HepG2 (cell line): ENCODE results near the gene TTC24. TPM values are rescaled to one million over a fixed set of nuclear protein-coding genes. Genes with fewer than 3 reads are reported as not detected.

ENCODE experiments used
- ATAC-seq: fragments of 200-7000 bp; cut with Tn5 transposase; 3 replicates; pipeline ENCODE4 v1.9.1; 2020; ENCODE audit warnings: mild to moderate bottlenecking, moderate library complexity
- BruUV-seq: library from RNA; stranded (reverse); fragments of 400-500 nt; replicated peaks from 2 replicates; lab custom pipeline; 2021; lab: Mats Ljungman, UMichigan
- CTCF ChIA-PET: fragments of 300-600 bp; formaldehyde crosslinking; extraction: SDS; loops from one replicate; lab custom pipeline; 2021; ENCODE audit warnings: low total read pairs, inconsistent platforms, low intra/inter-chr PET ratio; lab: Yijun Ruan, JAX
- POLR2A ChIA-PET: fragments of 350-600 bp; sonication (Branson Sonifier 250); formaldehyde crosslinking; loops from one replicate; lab custom pipeline; 2020; ENCODE audit warnings: antibody characterized with exemption, inconsistent platforms; lab: Yijun Ruan, JAX
- DNase-seq: peaks from one replicate; pipeline ENCODE4 v3.0.0-alpha.2; 2015; ENCODE audit warnings: low spot score
- FAIRE-seq: peaks from 3 replicates; lab custom pipeline; 2011; peaks lifted over from hg19 to GRCh38; lab: Jason Lieb, UNC
- H2AFZ ChIP-seq: one replicate; pipeline ENCODE4 v1.6.1; 2011; ENCODE audit warnings: low read length, inconsistent platforms
- H3K27ac ChIP-seq: fragments of 300-600 bp; 3 replicates; pipeline ENCODE4 v1.8.0; 2011; ENCODE audit warnings: mixed run types, mild to moderate bottlenecking, mixed read lengths, low read length, inconsistent platforms; ENCODE audit not compliant: insufficient read depth; ENCODE audit errors: extremely low read length
- H3K27me3 ChIP-seq, 2 experiments: fragments of 200-600 bp in 1 of 2; 2 replicates in 1 of 2; 3 replicates in 1 of 2; pipeline versions ENCODE4 v1.6.0 to v1.8.0; 2011; ENCODE audit warnings: low read length in 2 of 2, mild to moderate bottlenecking in 2 of 2, moderate library complexity in 2 of 2, inconsistent platforms in 1 of 2; ENCODE audit not compliant: insufficient read depth in 2 of 2, control insufficient read depth in 1 of 2
- H3K36me3 ChIP-seq, 2 experiments: fragments of 200-600 bp in 1 of 2; replicated peaks in 1 of 2; 2 replicates in 1 of 2; 3 replicates in 1 of 2; pipeline versions ENCODE4 v1.5.1 to v1.8.0; 2011; ENCODE audit warnings: low read length in 2 of 2, inconsistent platforms in 1 of 2; ENCODE audit not compliant: insufficient read depth in 2 of 2, control insufficient read depth in 1 of 2
- H3K4me1 ChIP-seq: 2 replicates; pipeline ENCODE4 v1.5.1; 2012; ENCODE audit warnings: low read length, inconsistent platforms; ENCODE audit not compliant: insufficient read depth
- H3K4me2 ChIP-seq: 2 replicates; pipeline ENCODE4 v1.6.0; 2011; ENCODE audit warnings: low read depth, low read length, inconsistent platforms
- H3K4me3 ChIP-seq, 3 experiments: fragments of 200-600 bp in 1 of 3; sonication (generic), shearing (Covaris generic) in 1 of 3; replicated peaks in 1 of 3; 2 replicates each; pipeline ENCODE4 v1.5.1; 2011 to 2016; ENCODE audit warnings: low read length in 3 of 3, inconsistent platforms in 2 of 3, low read depth in 2 of 3, mild to moderate bottlenecking in 2 of 3, control low read depth in 1 of 3, mixed read lengths in 1 of 3; ENCODE audit not compliant: insufficient read depth in 1 of 3
- H3K79me2 ChIP-seq: one replicate; pipeline ENCODE4 v1.6.1; 2011; ENCODE audit warnings: low read length, inconsistent platforms; ENCODE audit not compliant: insufficient read depth
- H3K9ac ChIP-seq: 2 replicates; pipeline ENCODE4 v1.6.0; 2011; ENCODE audit warnings: mild to moderate bottlenecking, low read depth, low read length, inconsistent platforms; ENCODE audit not compliant: insufficient read depth
- H3K9me3 ChIP-seq: 2 replicates; pipeline ENCODE4 v1.5.1; 2012; ENCODE audit warnings: mild to moderate bottlenecking, low read length
- H4K20me1 ChIP-seq: 2 replicates; pipeline ENCODE4 v1.6.0; 2011; ENCODE audit warnings: inconsistent platforms, mild to moderate bottlenecking, low read length, moderate library complexity; ENCODE audit not compliant: insufficient read depth
- ARID5B ChIP-seq: IDR thresholded peaks from 2 replicates; pipeline ENCODE4 v1.4.0; 2020; ENCODE audit warnings: mild to moderate bottlenecking, missing genetic modification reagents
- CHD4 ChIP-seq: fragments of 200-600 bp; sonication (generic); IDR thresholded peaks from 2 replicates; pipeline ENCODE4 v1.7.0; 2017; ENCODE audit warnings: mild to moderate bottlenecking, low read length, borderline replicate concordance
- CREM ChIP-seq, 2 experiments: sonication (generic) in 1 of 2; formaldehyde crosslinking in 1 of 2; IDR thresholded peaks; 2 replicates each; pipeline versions ENCODE4 v1.4.0 to v1.6.1; 2016 to 2020; ENCODE audit warnings: antibody characterized with exemption in 1 of 2, mild to moderate bottlenecking in 1 of 2, missing genetic modification reagents in 1 of 2
- ETV5 ChIP-seq: IDR thresholded peaks from 2 replicates; pipeline ENCODE4 v1.6.1; 2018; ENCODE audit warnings: missing biosample characterization, missing genetic modification reagents, inconsistent platforms, borderline replicate concordance
- HOXA3 ChIP-seq: sonication (generic); formaldehyde crosslinking; IDR thresholded peaks from 2 replicates; pipeline ENCODE4 v1.5.0; 2020; ENCODE audit warnings: missing genetic modification reagents
- IRF9 ChIP-seq: sonication (generic); formaldehyde crosslinking; IDR thresholded peaks from 2 replicates; pipeline ENCODE4 v1.8.0; 2022; ENCODE audit warnings: missing genetic modification reagents, mild to moderate bottlenecking, borderline replicate concordance
- KMT2A ChIP-seq: sonication (generic); formaldehyde crosslinking; IDR thresholded peaks from 2 replicates; pipeline ENCODE4 v1.4.0; 2020; ENCODE audit warnings: missing genetic modification reagents
- NR2F1 ChIP-seq, 2 experiments: fragments of 450-650 bp in 1 of 2; formaldehyde crosslinking in 1 of 2; IDR thresholded peaks; 2 replicates each; pipeline versions ENCODE4 v1.5.0 to v1.6.1; 2016 to 2020; ENCODE audit warnings: mild to moderate bottlenecking in 1 of 2, missing compliant biosample characterization in 1 of 2, missing genetic modification reagents in 1 of 2, moderate library complexity in 1 of 2
- ZBTB10 ChIP-seq: sonication (generic); formaldehyde crosslinking; IDR thresholded peaks from 2 replicates; pipeline ENCODE4 v1.4.0; 2020; ENCODE audit warnings: missing genetic modification reagents, borderline replicate concordance
- ZMYM2 ChIP-seq: sonication (generic); formaldehyde crosslinking; IDR thresholded peaks from 2 replicates; pipeline ENCODE4 v1.8.0; 2022; ENCODE audit warnings: mild to moderate bottlenecking, missing genetic modification reagents
- ZSCAN20 ChIP-seq: sonication (generic); formaldehyde crosslinking; IDR thresholded peaks from 2 replicates; pipeline ENCODE4 v1.4.0; 2020; ENCODE audit warnings: missing genetic modification reagents, mild to moderate bottlenecking, borderline replicate concordance
- WGBS: methylation state at CpG from one replicate; pipeline ENCODE4 v1.1.6; 2017; ENCODE audit warnings: low lambda C conversion rate; 5-methylcytosine and 5-hydroxymethylcytosine counted together
- in situ Hi-C: cut with HindIII; loops from 2 replicates; pipeline ENCODE4 v1.10.0; 2017; ENCODE audit warnings: low pct_unique_long_range_greater_than_20kb; ENCODE audit not compliant: extremely low pct_ligation_motif_present
- intact Hi-C: fragments of 100-400 bp; cut with micrococcal nuclease; formaldehyde crosslinking; loops from one replicate; pipeline ENCODE4 v1.10.0; 2022; ENCODE audit not compliant: unreplicated experiment
- polyA plus RNA-seq, 8 experiments: library from polyadenylated mRNA; depleted of rRNA in 3 of 8; stranded (reverse) in 7 of 8; unstranded in 1 of 8; fragments of >200 nt; fragmentation: Illumina TruSeq in 4 of 8; extraction: Trizol in 4 of 8; gene quantifications; 2 replicates each; pipeline versions ENCODE4 v1.2.1 to v1.2.3, GENCODE V29; 2011 to 2016; ENCODE audit warnings: low read depth in 4 of 8, missing spikeins in 1 of 8, mixed read lengths in 1 of 8; ENCODE audit not compliant: insufficient read depth in 1 of 8
- total RNA-seq, 5 experiments: library from RNA; depleted of rRNA; stranded (reverse); fragments of >200 nt; fragmentation: Illumina TruSeq; extraction: Trizol; gene quantifications; 2 replicates each; pipeline ENCODE4 v1.2.3, GENCODE V29; 2016; ENCODE audit warnings: low read depth in 1 of 5
- TF ChIP-seq, protein P1 (sequence below): sonication (generic); formaldehyde crosslinking; IDR thresholded peaks from 2 replicates; pipeline ENCODE4 v1.9.0; 2021; ENCODE audit warnings: missing genetic modification reagents, mild to moderate bottlenecking, borderline replicate concordance

TTC24 gene
- total and polyA plus RNA-seq, 2 of the 13 experiments (the other 11 are each of a cell fraction or from before 2014, with no cell fraction given): 0.13 to 0.18 TPM

GRCh38 chr1:156623946-156624813, 44.7 kb downstream of the TTC24 start:
- in situ Hi-C loops: no loop called here
- H3K9me3 ChIP-seq: no peaks in the 10 kb centered on the region
- CTCF ChIA-PET: interaction anchor here (2.2 kb wide), 1 partner anchor 33 kb away, joined by 10 read pairs; no protein-coding TSS in a partner anchor
- H3K79me2 ChIP-seq: no peaks in the 10 kb centered on the region
- BruUV-seq: no TSS peak
- H3K27me3 ChIP-seq: peaks cover 13 to 49% of the 10 kb centered on the region in 2 experiments
- intact Hi-C loops: loop anchor here (1.0 kb wide), 1 partner anchor 17 kb away; no protein-coding TSS in a partner anchor
- no peaks in the 10 kb centered on the region for H4K20me1 ChIP-seq
- H3K4me3 ChIP-seq: peak overlapping the region; percentile 16 to 69 (median 36); a peak in 4 of 6 replicates
- 28% methylated on average over 11 of the region's 87 CpGs for WGBS
- no peak overlapping the region for H3K27ac ChIP-seq
- POLR2A ChIA-PET: interaction anchor here (0.6 to 2.1 kb wide), 7 partner anchors 33 to 689 kb away, joined by 3 to 8 read pairs (median 3); partner anchors contain the start of genes ISG20L2, METTL25B and NAXE
- DNase-seq (no peak), ATAC-seq (peak; percentile 86), FAIRE-seq (no peak)
- H2AFZ ChIP-seq: no peak overlapping the region
- no peak overlapping the region for H3K9ac ChIP-seq
- peaks cover 34% of the 10 kb centered on the region for H3K4me1 ChIP-seq
- no peaks in the 10 kb centered on the region for H3K36me3 ChIP-seq
- peak overlapping the region; percentile 88 for H3K4me2 ChIP-seq
- peak; percentile 26; the same call in 1 of the 2 replicates for TF ChIP-seq ARID5B (CRISPR knock-in tag)
- TF ChIP-seq CREM (IDR thresholded peaks at IDR 0.05): no peak
- no peak for TF ChIP-seq CREM (CRISPR knock-in tag; IDR thresholded peaks at IDR 0.05)
- TF ChIP-seq, protein P1, sequence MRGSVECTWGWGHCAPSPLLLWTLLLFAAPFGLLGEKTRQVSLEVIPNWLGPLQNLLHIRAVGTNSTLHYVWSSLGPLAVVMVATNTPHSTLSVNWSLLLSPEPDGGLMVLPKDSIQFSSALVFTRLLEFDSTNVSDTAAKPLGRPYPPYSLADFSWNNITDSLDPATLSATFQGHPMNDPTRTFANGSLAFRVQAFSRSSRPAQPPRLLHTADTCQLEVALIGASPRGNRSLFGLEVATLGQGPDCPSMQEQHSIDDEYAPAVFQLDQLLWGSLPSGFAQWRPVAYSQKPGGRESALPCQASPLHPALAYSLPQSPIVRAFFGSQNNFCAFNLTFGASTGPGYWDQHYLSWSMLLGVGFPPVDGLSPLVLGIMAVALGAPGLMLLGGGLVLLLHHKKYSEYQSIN (CRISPR knock-in tag): no peak
- TF ChIP-seq KMT2A (CRISPR knock-in tag): no peak
- no peak for TF ChIP-seq NR2F1 (CRISPR knock-in tag; IDR thresholded peaks at IDR 0.05)
- TF ChIP-seq ZMYM2 (CRISPR knock-in tag): no peak
- TF ChIP-seq ZBTB10 (CRISPR knock-in tag): no peak
- 0 out of 2 replicates have a peak, but pooled peaks have one; percentile 56 for TF ChIP-seq IRF9 (CRISPR knock-in tag)
- no peak; the same call in none of the 2 replicates for TF ChIP-seq ETV5
- no peak for TF ChIP-seq HOXA3 (CRISPR knock-in tag)
- TF ChIP-seq CHD4: no peak
- no peak for TF ChIP-seq ZSCAN20 (CRISPR knock-in tag)
